HEK293 (cell line): ENCODE results near the gene GCLM.
A peak's percentile ranks its signal among the peaks of the same experiment; 100 is the strongest.

ENCODE experiments used
- EGR2 ChIP-seq: fragments of 450-650 bp; formaldehyde crosslinking; IDR thresholded peaks from 2 replicates; pipeline ENCODE4 v1.5.1; 2016; ENCODE audit warnings: low read depth, missing biosample characterization, missing genetic modification characterization
- GFI1B ChIP-seq: fragments of 450-650 bp; formaldehyde crosslinking; IDR thresholded peaks from 2 replicates; pipeline ENCODE4 v1.5.1; 2016; ENCODE audit warnings: missing biosample characterization, missing genetic modification characterization
- GLI4 ChIP-seq: fragments of 450-650 bp; formaldehyde crosslinking; IDR thresholded peaks from 2 replicates; pipeline ENCODE4 v1.5.1; 2016; ENCODE audit warnings: missing biosample characterization, missing genetic modification characterization
- HOXD13 ChIP-seq: sonication (generic); formaldehyde crosslinking; IDR thresholded peaks from 2 replicates; pipeline ENCODE4 v1.8.0; 2022; ENCODE audit warnings: missing genetic modification reagents, borderline replicate concordance
- PRDM1 ChIP-seq: fragments of 450-650 bp; formaldehyde crosslinking; IDR thresholded peaks from 2 replicates; pipeline ENCODE4; 2016; ENCODE audit warnings: missing biosample characterization, missing genetic modification characterization
- RBAK ChIP-seq: fragments of 450-650 bp; formaldehyde crosslinking; IDR thresholded peaks from 2 replicates; pipeline ENCODE4 v1.5.1; 2016; ENCODE audit warnings: missing biosample characterization, missing genetic modification characterization
- SCRT1 ChIP-seq: fragments of 450-650 bp; formaldehyde crosslinking; IDR thresholded peaks from 2 replicates; pipeline ENCODE4 v1.5.1; 2016; ENCODE audit warnings: missing biosample characterization, missing genetic modification characterization, borderline replicate concordance
- SETDB1 ChIP-seq: IDR thresholded peaks from one replicate; pipeline ENCODE4 v1.6.1; 2017; ENCODE audit warnings: mild to moderate bottlenecking, low read length, moderate library complexity, mixed read lengths; ENCODE audit not compliant: insufficient read length
- TCF7L2 ChIP-seq: IDR thresholded peaks from 2 replicates; pipeline ENCODE4 v1.6.1; 2011; ENCODE audit warnings: low read depth, mild to moderate bottlenecking, inconsistent platforms, low read length, moderate library complexity, borderline replicate concordance
- WT1 ChIP-seq: fragments of 450-650 bp; formaldehyde crosslinking; IDR thresholded peaks from 2 replicates; pipeline ENCODE4 v1.5.1; 2016; ENCODE audit warnings: missing biosample characterization, missing genetic modification characterization
- ZNF112 ChIP-seq: fragments of 450-650 bp; formaldehyde crosslinking; IDR thresholded peaks from 2 replicates; pipeline ENCODE4 v1.5.0; 2017; ENCODE audit warnings: missing biosample characterization, missing genetic modification characterization
- ZNF16 ChIP-seq: fragments of 450-650 bp; formaldehyde crosslinking; IDR thresholded peaks from 2 replicates; pipeline ENCODE4 v1.5.1; 2016; ENCODE audit warnings: low read depth, missing biosample characterization, missing genetic modification characterization
- ZNF175 ChIP-seq: fragments of 450-650 bp; formaldehyde crosslinking; IDR thresholded peaks from 2 replicates; pipeline ENCODE4 v1.5.1; 2016; ENCODE audit warnings: missing biosample characterization, missing genetic modification characterization
- ZNF184 ChIP-seq: fragments of 450-650 bp; IDR thresholded peaks from 2 replicates; pipeline ENCODE4 v1.5.1; 2018; ENCODE audit warnings: missing biosample characterization, mild to moderate bottlenecking, missing genetic modification characterization
- ZNF23 ChIP-seq: fragments of 450-650 bp; formaldehyde crosslinking; IDR thresholded peaks from 2 replicates; pipeline ENCODE4 v1.5.1; 2016; ENCODE audit warnings: missing biosample characterization, missing genetic modification characterization, borderline replicate concordance
- ZNF239 ChIP-seq: fragments of 450-650 bp; formaldehyde crosslinking; IDR thresholded peaks from 2 replicates; pipeline ENCODE4 v1.5.1; 2016; ENCODE audit warnings: missing biosample characterization, missing genetic modification characterization
- ZNF366 ChIP-seq: fragments of 450-650 bp; formaldehyde crosslinking; conservative IDR thresholded peaks from 2 replicates; pipeline ENCODE4 v1.5.1; 2016; ENCODE audit warnings: missing biosample characterization, missing genetic modification characterization
- ZNF433 ChIP-seq: fragments of 450-650 bp; formaldehyde crosslinking; IDR thresholded peaks from 2 replicates; pipeline ENCODE4 v1.5.1; 2016; ENCODE audit warnings: missing biosample characterization, missing genetic modification characterization, low read depth
- ZNF530 ChIP-seq: fragments of 450-650 bp; formaldehyde crosslinking; IDR thresholded peaks from 2 replicates; pipeline ENCODE4 v1.5.1; 2016; ENCODE audit warnings: low read depth, missing biosample characterization, missing genetic modification characterization
- ZNF596 ChIP-seq: fragments of 450-650 bp; IDR thresholded peaks from 2 replicates; pipeline ENCODE4 v1.5.0; 2018; ENCODE audit warnings: missing biosample characterization, mild to moderate bottlenecking, missing genetic modification characterization, moderate library complexity
- ZNF600 ChIP-seq: fragments of 450-650 bp; formaldehyde crosslinking; IDR thresholded peaks from 2 replicates; pipeline ENCODE4 v1.5.1; 2016; ENCODE audit warnings: missing biosample characterization, missing genetic modification characterization
- ZNF621 ChIP-seq: fragments of 450-650 bp; formaldehyde crosslinking; IDR thresholded peaks from 2 replicates; pipeline ENCODE4 v1.5.1; 2017; ENCODE audit warnings: missing biosample characterization, missing genetic modification characterization
- ZNF654 ChIP-seq: fragments of 450-650 bp; formaldehyde crosslinking; IDR thresholded peaks from 2 replicates; pipeline ENCODE4 v1.5.1; 2016; ENCODE audit warnings: low read depth, missing biosample characterization, missing genetic modification characterization
- ZNF701 ChIP-seq: fragments of 450-650 bp; formaldehyde crosslinking; IDR thresholded peaks from 2 replicates; pipeline ENCODE4 v1.5.1; 2016; ENCODE audit warnings: missing biosample characterization, missing genetic modification characterization
- ZNF777 ChIP-seq: fragments of 450-650 bp; formaldehyde crosslinking; IDR thresholded peaks from 2 replicates; pipeline ENCODE4 v1.5.1; 2017; ENCODE audit warnings: missing biosample characterization, missing genetic modification characterization, borderline replicate concordance
- ZNF843 ChIP-seq: fragments of 450-650 bp; formaldehyde crosslinking; IDR thresholded peaks from 2 replicates; pipeline ENCODE4 v1.5.1; 2016; ENCODE audit warnings: missing biosample characterization, missing genetic modification characterization
- ZSCAN16 ChIP-seq: fragments of 450-650 bp; formaldehyde crosslinking; IDR thresholded peaks from 2 replicates; pipeline ENCODE4 v1.5.1; 2016; ENCODE audit warnings: missing biosample characterization, missing genetic modification characterization
- TF ChIP-seq, protein P1 (sequence below): fragments of 450-650 bp; formaldehyde crosslinking; IDR thresholded peaks from 2 replicates; pipeline ENCODE4 v1.5.1; 2016; ENCODE audit warnings: missing biosample characterization, missing genetic modification characterization
- TF ChIP-seq, protein P2 (sequence below): fragments of 450-650 bp; formaldehyde crosslinking; IDR thresholded peaks from 2 replicates; pipeline ENCODE4 v1.5.1; 2017; ENCODE audit warnings: missing biosample characterization, missing genetic modification characterization
- TF ChIP-seq, protein P3 (sequence below): fragments of 450-650 bp; formaldehyde crosslinking; IDR thresholded peaks from 2 replicates; pipeline ENCODE4 v1.5.1; 2016; ENCODE audit warnings: missing biosample characterization, missing genetic modification characterization
- TF ChIP-seq, protein P4 (sequence below): fragments of 450-650 bp; formaldehyde crosslinking; IDR thresholded peaks from 2 replicates; pipeline ENCODE4 v1.5.1; 2016; ENCODE audit warnings: missing biosample characterization, missing genetic modification characterization
- TF ChIP-seq, protein P5 (sequence below): fragments of 450-650 bp; IDR thresholded peaks from 2 replicates; pipeline ENCODE4 v1.5.1; 2018; ENCODE audit warnings: missing biosample characterization, missing genetic modification characterization

The GCLM gene

DNA sequence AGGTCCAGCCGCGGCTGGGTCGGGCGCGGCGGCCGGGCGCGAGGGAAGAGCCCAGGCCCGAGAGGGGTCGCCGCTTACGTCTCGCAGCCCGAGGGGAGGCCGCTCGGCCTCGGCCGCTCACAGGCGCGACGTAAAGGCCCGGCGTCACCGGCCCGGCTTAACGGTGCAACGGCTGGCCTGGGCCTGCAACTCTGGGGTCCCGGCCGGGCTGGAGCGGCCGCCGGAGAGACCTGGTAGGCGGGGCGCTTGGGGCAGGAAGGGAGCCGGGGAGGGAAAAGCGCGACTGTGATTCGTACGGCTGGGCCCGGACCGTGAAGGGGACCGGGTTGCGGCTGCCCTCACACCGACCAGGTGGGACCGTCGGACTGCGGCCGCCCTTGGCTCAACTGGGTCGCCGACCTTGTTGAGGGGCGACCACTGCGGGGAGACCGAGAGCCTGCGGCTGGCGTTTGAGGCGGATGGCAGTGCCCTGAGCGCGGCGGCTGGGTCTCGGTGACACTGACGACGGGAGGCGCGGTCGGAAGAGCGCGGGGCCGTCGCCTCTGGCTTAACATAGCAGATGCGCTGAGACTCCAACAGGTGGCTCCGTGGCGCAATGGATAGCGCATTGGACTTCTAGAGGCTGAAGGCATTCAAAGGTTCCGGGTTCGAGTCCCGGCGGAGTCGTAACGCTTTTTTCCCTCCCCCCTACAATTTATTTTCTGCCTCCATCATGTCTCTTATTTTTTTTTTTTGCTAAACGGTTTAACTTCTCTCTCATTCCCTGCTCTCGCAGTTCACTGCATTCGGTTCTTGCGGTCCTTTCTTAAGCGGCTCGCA lies 62.0 kb downstream of the GCLM start (continued):
- TF ChIP-seq EGR2 (tag by site-specific recombination), result no peak
- peak; percentile 42; the same call in 1 of the 2 replicates for TF ChIP-seq ZNF184 (tag by site-specific recombination)
- TF ChIP-seq ZNF175 (tag by site-specific recombination), result no peak
- TF ChIP-seq ZNF843 (tag by site-specific recombination), result peak; percentile 76
- TF ChIP-seq ZNF701 (tag by site-specific recombination), result no peak
- TF ChIP-seq ZSCAN16, result 0 out of 2 replicates have a peak, but pooled peaks have one; percentile 31
- peak; percentile 56; the same call in 1 of the 2 replicates for TF ChIP-seq GFI1B (tag by site-specific recombination)
- TF ChIP-seq, protein P1, sequence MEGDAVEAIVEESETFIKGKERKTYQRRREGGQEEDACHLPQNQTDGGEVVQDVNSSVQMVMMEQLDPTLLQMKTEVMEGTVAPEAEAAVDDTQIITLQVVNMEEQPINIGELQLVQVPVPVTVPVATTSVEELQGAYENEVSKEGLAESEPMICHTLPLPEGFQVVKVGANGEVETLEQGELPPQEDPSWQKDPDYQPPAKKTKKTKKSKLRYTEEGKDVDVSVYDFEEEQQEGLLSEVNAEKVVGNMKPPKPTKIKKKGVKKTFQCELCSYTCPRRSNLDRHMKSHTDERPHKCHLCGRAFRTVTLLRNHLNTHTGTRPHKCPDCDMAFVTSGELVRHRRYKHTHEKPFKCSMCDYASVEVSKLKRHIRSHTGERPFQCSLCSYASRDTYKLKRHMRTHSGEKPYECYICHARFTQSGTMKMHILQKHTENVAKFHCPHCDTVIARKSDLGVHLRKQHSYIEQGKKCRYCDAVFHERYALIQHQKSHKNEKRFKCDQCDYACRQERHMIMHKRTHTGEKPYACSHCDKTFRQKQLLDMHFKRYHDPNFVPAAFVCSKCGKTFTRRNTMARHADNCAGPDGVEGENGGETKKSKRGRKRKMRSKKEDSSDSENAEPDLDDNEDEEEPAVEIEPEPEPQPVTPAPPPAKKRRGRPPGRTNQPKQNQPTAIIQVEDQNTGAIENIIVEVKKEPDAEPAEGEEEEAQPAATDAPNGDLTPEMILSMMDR (tag by site-specific recombination), result peak; percentile 87; the same call in 1 of the 2 replicates
- peak; percentile 98 for TF ChIP-seq ZNF777 (tag by site-specific recombination)
- TF ChIP-seq ZNF112, result no peak
- TF ChIP-seq ZNF596 (tag by site-specific recombination), result no peak
- no peak for TF ChIP-seq ZNF530 (tag by site-specific recombination)
- TF ChIP-seq TCF7L2, result no peak
- TF ChIP-seq ZNF600 (tag by site-specific recombination), result peak; percentile 87
- TF ChIP-seq ZNF239 (tag by site-specific recombination), result 0 out of 2 replicates have a peak, but pooled peaks have one; percentile 5
- TF ChIP-seq ZNF621 (tag by site-specific recombination), result no peak
- 0 out of 2 replicates have a peak, but pooled peaks have one; percentile 16 for TF ChIP-seq ZNF16 (tag by site-specific recombination)
- TF ChIP-seq, protein P2, sequence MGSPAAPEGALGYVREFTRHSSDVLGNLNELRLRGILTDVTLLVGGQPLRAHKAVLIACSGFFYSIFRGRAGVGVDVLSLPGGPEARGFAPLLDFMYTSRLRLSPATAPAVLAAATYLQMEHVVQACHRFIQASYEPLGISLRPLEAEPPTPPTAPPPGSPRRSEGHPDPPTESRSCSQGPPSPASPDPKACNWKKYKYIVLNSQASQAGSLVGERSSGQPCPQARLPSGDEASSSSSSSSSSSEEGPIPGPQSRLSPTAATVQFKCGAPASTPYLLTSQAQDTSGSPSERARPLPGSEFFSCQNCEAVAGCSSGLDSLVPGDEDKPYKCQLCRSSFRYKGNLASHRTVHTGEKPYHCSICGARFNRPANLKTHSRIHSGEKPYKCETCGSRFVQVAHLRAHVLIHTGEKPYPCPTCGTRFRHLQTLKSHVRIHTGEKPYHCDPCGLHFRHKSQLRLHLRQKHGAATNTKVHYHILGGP (tag by site-specific recombination), result no peak
- TF ChIP-seq, protein P3, sequence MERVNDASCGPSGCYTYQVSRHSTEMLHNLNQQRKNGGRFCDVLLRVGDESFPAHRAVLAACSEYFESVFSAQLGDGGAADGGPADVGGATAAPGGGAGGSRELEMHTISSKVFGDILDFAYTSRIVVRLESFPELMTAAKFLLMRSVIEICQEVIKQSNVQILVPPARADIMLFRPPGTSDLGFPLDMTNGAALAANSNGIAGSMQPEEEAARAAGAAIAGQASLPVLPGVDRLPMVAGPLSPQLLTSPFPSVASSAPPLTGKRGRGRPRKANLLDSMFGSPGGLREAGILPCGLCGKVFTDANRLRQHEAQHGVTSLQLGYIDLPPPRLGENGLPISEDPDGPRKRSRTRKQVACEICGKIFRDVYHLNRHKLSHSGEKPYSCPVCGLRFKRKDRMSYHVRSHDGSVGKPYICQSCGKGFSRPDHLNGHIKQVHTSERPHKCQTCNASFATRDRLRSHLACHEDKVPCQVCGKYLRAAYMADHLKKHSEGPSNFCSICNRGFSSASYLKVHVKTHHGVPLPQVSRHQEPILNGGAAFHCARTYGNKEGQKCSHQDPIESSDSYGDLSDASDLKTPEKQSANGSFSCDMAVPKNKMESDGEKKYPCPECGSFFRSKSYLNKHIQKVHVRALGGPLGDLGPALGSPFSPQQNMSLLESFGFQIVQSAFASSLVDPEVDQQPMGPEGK (tag by site-specific recombination), result peak; percentile 75
- peak; percentile 98 for TF ChIP-seq SCRT1 (tag by site-specific recombination)
- TF ChIP-seq, protein P4, sequence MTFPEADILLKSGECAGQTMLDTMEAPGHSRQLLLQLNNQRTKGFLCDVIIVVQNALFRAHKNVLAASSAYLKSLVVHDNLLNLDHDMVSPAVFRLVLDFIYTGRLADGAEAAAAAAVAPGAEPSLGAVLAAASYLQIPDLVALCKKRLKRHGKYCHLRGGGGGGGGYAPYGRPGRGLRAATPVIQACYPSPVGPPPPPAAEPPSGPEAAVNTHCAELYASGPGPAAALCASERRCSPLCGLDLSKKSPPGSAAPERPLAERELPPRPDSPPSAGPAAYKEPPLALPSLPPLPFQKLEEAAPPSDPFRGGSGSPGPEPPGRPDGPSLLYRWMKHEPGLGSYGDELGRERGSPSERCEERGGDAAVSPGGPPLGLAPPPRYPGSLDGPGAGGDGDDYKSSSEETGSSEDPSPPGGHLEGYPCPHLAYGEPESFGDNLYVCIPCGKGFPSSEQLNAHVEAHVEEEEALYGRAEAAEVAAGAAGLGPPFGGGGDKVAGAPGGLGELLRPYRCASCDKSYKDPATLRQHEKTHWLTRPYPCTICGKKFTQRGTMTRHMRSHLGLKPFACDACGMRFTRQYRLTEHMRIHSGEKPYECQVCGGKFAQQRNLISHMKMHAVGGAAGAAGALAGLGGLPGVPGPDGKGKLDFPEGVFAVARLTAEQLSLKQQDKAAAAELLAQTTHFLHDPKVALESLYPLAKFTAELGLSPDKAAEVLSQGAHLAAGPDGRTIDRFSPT, result peak; percentile 93
- no peak for TF ChIP-seq ZNF23 (tag by site-specific recombination)
- no peak for TF ChIP-seq ZNF366 (tag by site-specific recombination)
- TF ChIP-seq, protein P5, sequence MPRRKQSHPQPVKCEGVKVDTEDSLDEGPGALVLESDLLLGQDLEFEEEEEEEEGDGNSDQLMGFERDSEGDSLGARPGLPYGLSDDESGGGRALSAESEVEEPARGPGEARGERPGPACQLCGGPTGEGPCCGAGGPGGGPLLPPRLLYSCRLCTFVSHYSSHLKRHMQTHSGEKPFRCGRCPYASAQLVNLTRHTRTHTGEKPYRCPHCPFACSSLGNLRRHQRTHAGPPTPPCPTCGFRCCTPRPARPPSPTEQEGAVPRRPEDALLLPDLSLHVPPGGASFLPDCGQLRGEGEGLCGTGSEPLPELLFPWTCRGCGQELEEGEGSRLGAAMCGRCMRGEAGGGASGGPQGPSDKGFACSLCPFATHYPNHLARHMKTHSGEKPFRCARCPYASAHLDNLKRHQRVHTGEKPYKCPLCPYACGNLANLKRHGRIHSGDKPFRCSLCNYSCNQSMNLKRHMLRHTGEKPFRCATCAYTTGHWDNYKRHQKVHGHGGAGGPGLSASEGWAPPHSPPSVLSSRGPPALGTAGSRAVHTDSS (tag by site-specific recombination), result 0 out of 2 replicates have a peak, but pooled peaks have one; percentile 9
- no peak for TF ChIP-seq PRDM1 (tag by site-specific recombination)
- no peak for TF ChIP-seq ZNF654 (tag by site-specific recombination)
- TF ChIP-seq SETDB1, result no peak
- no peak for TF ChIP-seq HOXD13 (CRISPR knock-in tag)
- TF ChIP-seq GLI4, result peak; percentile 55; the same call in 1 of the 2 replicates
- no peak; the same call in none of the 2 replicates for TF ChIP-seq WT1 (tag by site-specific recombination)
- no peak for TF ChIP-seq RBAK (tag by site-specific recombination)
- no peak for TF ChIP-seq ZNF433
